H1 (cell line): Measurements from ENCODE around the gene PPP4R1. TPM values are rescaled to one million over a fixed set of nuclear protein-coding genes. Genes with fewer than 3 reads are reported as not detected.

Experiments
- BACH1 ChIP-seq: IDR thresholded peaks from 2 replicates; pipeline ENCODE4 v1.6.1; 2012; ENCODE audit warnings: low read length, improper control_type of control experiment
- CHD7 ChIP-seq: fragments of 300-600 bp; sonication (generic); IDR thresholded peaks from 2 replicates; pipeline ENCODE4 v1.7.1; 2012; ENCODE audit warnings: low read length, moderate library complexity, mild to moderate bottlenecking, inconsistent platforms; ENCODE audit not compliant: insufficient replicate concordance
- GABPA ChIP-seq: IDR thresholded peaks from 2 replicates; pipeline ENCODE4 v1.6.1; 2011; ENCODE audit warnings: mild to moderate bottlenecking, low read length, moderate library complexity, borderline replicate concordance; ENCODE audit not compliant: insufficient read depth
- GTF2F1 ChIP-seq: IDR thresholded peaks from 2 replicates; pipeline ENCODE4 v1.6.1; 2012; ENCODE audit warnings: low read depth, low read length, improper control_type of control experiment, borderline replicate concordance
- HDAC2 ChIP-seq, 2 experiments: fragments of 300-600 bp in 1 of 2; sonication (generic) in 1 of 2; IDR thresholded peaks; 2 replicates each; pipeline ENCODE4 v1.6.1; 2011 to 2012; ENCODE audit warnings: low read depth in 2 of 2, low read length in 2 of 2, mild to moderate bottlenecking in 2 of 2, moderate library complexity in 2 of 2, borderline replicate concordance in 1 of 2, inconsistent platforms in 1 of 2
- JUND ChIP-seq: IDR thresholded peaks from 2 replicates; pipeline ENCODE4 v1.6.1; 2011; ENCODE audit warnings: mild to moderate bottlenecking, improper control_type of control experiment, low read length
- KDM1A ChIP-seq: fragments of 200-600, 300-600 bp; sonication (generic); IDR thresholded peaks from 2 replicates; pipeline ENCODE4 v1.7.1; 2016; ENCODE audit warnings: mild to moderate bottlenecking, low read length, borderline replicate concordance
- KDM4A ChIP-seq: IDR thresholded peaks from one replicate; pipeline ENCODE4 v1.7.1; 2012; ENCODE audit warnings: low read depth, mild to moderate bottlenecking, moderate library complexity, low read length, inconsistent platforms; ENCODE audit not compliant: severe bottlenecking
- RAD21 ChIP-seq, 2 experiments: IDR thresholded peaks in 1 of 2; conservative IDR thresholded peaks in 1 of 2; 2 replicates each; pipeline ENCODE4 v1.6.1; 2011; ENCODE audit warnings: low read depth in 2 of 2, low read length in 2 of 2, improper control_type of control experiment in 1 of 2, inconsistent platforms in 1 of 2, mild to moderate bottlenecking in 1 of 2, moderate library complexity in 1 of 2
- RFX5 ChIP-seq: IDR thresholded peaks from 2 replicates; pipeline ENCODE4 v1.6.1; 2011; ENCODE audit warnings: low read depth, low read length, improper control_type of control experiment, borderline replicate concordance
- TAF7 ChIP-seq: optimal IDR thresholded peaks from 2 replicates; pipeline ENCODE3; 2011; ENCODE audit warnings: low read depth, mild to moderate bottlenecking, inconsistent platforms, low read length, moderate library complexity, borderline replicate concordance
- polyA plus RNA-seq, 7 experiments: library from polyadenylated mRNA; depleted of rRNA in 3 of 7; stranded (reverse) in 5 of 7; unstranded in 2 of 7; fragments of >200 nt in 5 of 7; fragments of 200-250 nt in 2 of 7; gene quantifications; 1 replicate in 5 of 7; 2 replicates in 1 of 7; 4 replicates in 1 of 7; pipeline versions ENCODE4 v1.2.1 to v1.2.3, GENCODE V29; 2011 to 2013; ENCODE audit warnings: missing spikeins in 2 of 7, mixed read lengths in 2 of 7
- total RNA-seq: library from RNA; stranded (reverse); fragmentation: NEBNext Ultra II Directional; extraction: Animal tissue kit (Norgen Biotek cat#: 25700); gene quantifications from 2 replicates; pipeline ENCODE4 v1.2.1, GENCODE V29; 2021

The PPP4R1 gene
- total and polyA plus RNA-seq, 2 of the 8 experiments (the other 6 are each of a cell fraction or from before 2014, with no cell fraction given): 67.4 to 96.1 TPM

GRCh38 chr18:9643549-9643948 is 29.2 kb upstream of the PPP4R1 start (continued):
- TF ChIP-seq RAD21 (IDR thresholded peaks at IDR 0.05 in 1 of 2, conservative IDR thresholded peaks at IDR 0.05 in 1 of 2; ENCODE audit: low read depth in 2 of 2, low read length in 2 of 2) (no peak), GTF2F1 (no peak), JUND (peak; percentile 98), KDM1A (no peak), KDM4A (no peak), BACH1 (no peak), HDAC2 (IDR thresholded peaks at IDR 0.05; ENCODE audit: borderline replicate concordance in 1 of 2, low read depth in 2 of 2, low read length in 2 of 2) (no peak), CHD7 (no peak), RFX5 (no peak), TAF7 (no peak), GABPA (no peak)
